Natural killer cell treated with Interleukin-12 subunit alpha and Interleukin-12 subunit beta and Interleukin-15 and Interleukin-18, amount 100 ng/mL, for 72 hours (primary cell): ENCODE data around the gene PLA2G4C. TPM values are rescaled to one million over a fixed set of nuclear protein-coding genes. Genes with fewer than 3 reads are reported as not detected.
A peak's percentile ranks its signal among the peaks of the same experiment; 100 is the strongest.
"Not testable (repeated sequence)": the region's sequence is repeated elsewhere in the genome, so short reads cannot be mapped to it uniquely, and the experiment has no call there.

Source experiments
- ATAC-seq, 2 donors: fragments of 150-1000 bp; cut with Tn5 transposase in 1 of 2; sonication (Bioruptor Pico), chemical (Tn5 transposase) in 1 of 2; 2 replicates each; pipeline ENCODE4 v1.10.0; 2021
- DNase-seq: peaks from one replicate; pipeline ENCODE4 v3.0.0; 2022; ENCODE audit warnings: low spot score
- H3K27ac Mint-ChIP-seq, 2 donors: 1 replicate in 1 of 2; 2 replicates in 1 of 2; pipeline ENCODE4 v1.8.0; 2022; ENCODE audit warnings: mixed read lengths in 2 of 2, mild to moderate bottlenecking in 1 of 2, moderate library complexity in 1 of 2
- H3K27me3 Mint-ChIP-seq, 2 donors: 1 replicate in 1 of 2; 2 replicates in 1 of 2; pipeline ENCODE4 v1.8.0; 2022; ENCODE audit warnings: mixed read lengths in 2 of 2
- H3K36me3 Mint-ChIP-seq: one replicate; pipeline ENCODE4 v1.8.0; 2022; ENCODE audit warnings: mixed read lengths
- H3K4me1 Mint-ChIP-seq, 2 donors: 1 replicate in 1 of 2; 2 replicates in 1 of 2; pipeline ENCODE4 v1.8.0; 2022; ENCODE audit warnings: low read depth in 2 of 2, mixed read lengths in 2 of 2, mild to moderate bottlenecking in 1 of 2
- H3K4me3 Mint-ChIP-seq: one replicate; pipeline ENCODE4 v1.8.0; 2022; ENCODE audit warnings: mixed read lengths
- H3K9me3 Mint-ChIP-seq: 2 replicates; pipeline ENCODE4 v1.8.0; 2022; ENCODE audit warnings: mixed read lengths
- total RNA-seq, 2 donors: library from RNA; stranded (reverse); gene quantifications; one replicate each; pipeline ENCODE4 v1.2.3, GENCODE V29; 2022

PLA2G4C gene
- total RNA-seq, 2 donors from 2014 or later: 8.2 to 17.2 TPM

DNA sequence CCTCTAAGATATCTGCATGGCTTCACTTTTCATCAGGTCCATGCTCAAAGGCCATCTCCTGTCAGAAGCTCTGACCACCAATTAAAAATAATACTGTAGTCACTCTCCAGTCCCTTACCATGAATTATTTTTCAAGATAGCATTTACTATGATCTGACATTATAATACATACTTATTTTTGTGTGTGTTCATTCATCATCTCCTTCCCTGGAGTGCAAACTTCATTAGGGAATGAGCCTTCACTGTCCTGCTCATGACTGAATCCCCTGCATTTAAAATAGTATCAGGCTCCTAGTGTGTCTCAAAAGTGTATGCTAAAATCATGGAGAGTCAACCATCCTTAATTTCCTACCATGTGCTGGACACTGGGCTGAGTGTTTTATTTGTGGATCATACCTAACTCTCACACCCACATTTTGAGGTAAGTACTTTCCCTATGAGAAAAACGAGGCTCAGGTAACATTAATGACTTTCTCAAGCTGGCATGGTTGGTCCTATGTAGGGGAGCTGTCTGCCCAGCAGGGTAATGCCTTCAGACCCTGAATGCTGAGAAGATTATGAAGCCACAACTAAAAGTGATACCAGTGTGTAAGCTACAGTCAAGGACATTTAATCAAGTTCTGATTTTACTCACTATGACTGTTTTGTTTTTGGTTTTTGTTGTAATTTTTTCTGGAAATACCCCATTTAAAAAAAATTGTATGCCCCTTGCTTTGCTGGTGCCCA is 16.3 kb downstream of the PLA2G4C start:
- Mint-ChIP-seq H3K9me3 (no peaks in the 10 kb centered on the region), H3K36me3 (peaks cover 21% of the 10 kb centered on the region), H3K4me1 (peaks cover 0 to 3% of the 10 kb centered on the region in 2 donors), H3K27ac (no peak overlapping the region), H3K4me3 (no peak overlapping the region), H3K27me3 (peaks cover 0 to 19% of the 10 kb centered on the region in 2 donors)
- peak in 1 of 2 donors; percentile 72 for ATAC-seq
- no peak for DNase-seq

DNA sequence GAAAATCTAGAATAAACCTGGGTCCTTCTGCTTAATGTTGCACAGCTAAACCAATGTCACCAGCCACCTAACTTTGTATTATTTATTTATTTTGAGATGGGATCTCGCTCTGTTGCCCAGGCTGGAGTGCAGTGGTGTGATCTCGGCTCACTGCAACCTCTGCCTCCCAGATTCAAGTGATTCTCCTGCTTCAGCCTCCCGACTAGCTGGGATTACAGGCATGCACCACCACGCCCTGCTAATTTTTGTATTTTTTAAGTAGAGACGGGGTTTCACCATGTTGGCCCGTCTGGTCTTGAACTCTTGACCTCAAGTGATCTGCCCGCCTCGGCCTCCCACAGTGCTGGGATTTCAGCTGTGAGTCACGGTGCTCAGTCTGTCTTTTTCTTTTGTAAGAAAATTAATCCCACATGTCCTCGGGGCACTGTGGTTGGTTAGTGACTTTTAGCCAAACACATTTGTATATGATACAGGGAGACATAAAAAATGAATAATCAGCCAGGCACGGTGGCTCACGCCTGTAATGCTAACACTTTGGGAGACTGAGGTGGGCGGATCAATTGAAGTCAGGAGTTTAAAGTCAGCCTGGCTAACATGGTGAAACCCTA is 19.4 kb downstream of the PLA2G4C start:
- H3K27ac Mint-ChIP-seq, DNase-seq, H3K4me1 Mint-ChIP-seq, H3K9me3 Mint-ChIP-seq, ATAC-seq, H3K4me3 Mint-ChIP-seq: not testable (repeated sequence)
- peaks cover 0 to 21% of the 10 kb centered on the region in 2 donors for H3K27me3 Mint-ChIP-seq
- peaks cover 15% of the 10 kb centered on the region for H3K36me3 Mint-ChIP-seq

DNA sequence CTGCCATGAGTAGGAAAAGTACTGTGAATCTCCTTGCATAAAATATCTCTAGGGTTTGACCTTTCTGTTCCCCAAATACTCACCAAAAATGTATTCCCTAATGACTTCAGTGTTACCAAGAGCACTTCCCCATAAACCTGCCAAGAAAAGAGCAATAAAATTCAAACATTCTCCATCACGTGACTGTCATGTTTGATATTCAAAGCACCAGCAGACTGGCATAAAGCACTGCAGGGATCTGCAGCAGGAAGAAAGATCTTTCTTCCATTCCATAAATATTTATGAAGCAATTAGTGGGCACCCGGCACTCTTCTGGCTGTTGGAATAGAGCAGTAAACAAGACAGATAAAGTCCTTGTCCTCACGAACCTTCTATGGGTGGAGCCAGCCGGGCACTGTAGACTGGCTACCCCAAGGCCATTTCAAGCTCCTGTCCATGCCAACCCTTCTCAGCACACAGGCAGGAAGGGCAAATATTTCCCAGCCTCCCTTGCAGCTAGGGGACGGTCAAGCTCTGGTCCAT is 20.3 kb downstream of the PLA2G4C start:
- no peak overlapping the region for H3K27ac Mint-ChIP-seq
- peaks cover 0 to 3% of the 10 kb centered on the region in 2 donors for H3K4me1 Mint-ChIP-seq
- ATAC-seq (no peak), DNase-seq (no peak)
- H3K4me3 Mint-ChIP-seq: no peak overlapping the region
- H3K36me3 Mint-ChIP-seq: peaks cover 15% of the 10 kb centered on the region
- peaks cover 0 to 14% of the 10 kb centered on the region in 2 donors for H3K27me3 Mint-ChIP-seq
- H3K9me3 Mint-ChIP-seq: no peaks in the 10 kb centered on the region

DNA sequence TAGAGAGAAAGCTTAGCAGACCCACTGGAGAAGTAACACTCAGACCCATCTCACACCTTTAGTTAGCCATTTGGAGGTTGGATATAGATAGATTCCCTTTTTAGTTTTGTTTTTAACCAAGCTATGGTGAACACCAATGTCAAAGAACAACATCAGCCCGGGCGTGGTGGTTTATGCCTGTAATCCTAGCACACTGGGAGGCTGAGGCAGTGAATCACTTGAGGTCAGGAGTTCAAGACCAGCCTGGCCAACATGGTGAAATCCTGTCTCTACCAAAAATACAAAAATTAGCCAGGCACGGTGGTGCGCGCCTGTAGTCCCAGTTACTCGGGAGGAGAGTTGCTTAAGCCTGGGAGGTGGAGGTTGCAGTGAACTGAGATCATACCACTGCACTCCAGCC is 21.6 kb downstream of the PLA2G4C start:
- peaks cover 0 to 16% of the 10 kb centered on the region in 2 donors for H3K27me3 Mint-ChIP-seq
- H3K4me3 Mint-ChIP-seq, H3K4me1 Mint-ChIP-seq, H3K27ac Mint-ChIP-seq, H3K9me3 Mint-ChIP-seq, ATAC-seq, DNase-seq, H3K36me3 Mint-ChIP-seq: not testable (repeated sequence)

DNA sequence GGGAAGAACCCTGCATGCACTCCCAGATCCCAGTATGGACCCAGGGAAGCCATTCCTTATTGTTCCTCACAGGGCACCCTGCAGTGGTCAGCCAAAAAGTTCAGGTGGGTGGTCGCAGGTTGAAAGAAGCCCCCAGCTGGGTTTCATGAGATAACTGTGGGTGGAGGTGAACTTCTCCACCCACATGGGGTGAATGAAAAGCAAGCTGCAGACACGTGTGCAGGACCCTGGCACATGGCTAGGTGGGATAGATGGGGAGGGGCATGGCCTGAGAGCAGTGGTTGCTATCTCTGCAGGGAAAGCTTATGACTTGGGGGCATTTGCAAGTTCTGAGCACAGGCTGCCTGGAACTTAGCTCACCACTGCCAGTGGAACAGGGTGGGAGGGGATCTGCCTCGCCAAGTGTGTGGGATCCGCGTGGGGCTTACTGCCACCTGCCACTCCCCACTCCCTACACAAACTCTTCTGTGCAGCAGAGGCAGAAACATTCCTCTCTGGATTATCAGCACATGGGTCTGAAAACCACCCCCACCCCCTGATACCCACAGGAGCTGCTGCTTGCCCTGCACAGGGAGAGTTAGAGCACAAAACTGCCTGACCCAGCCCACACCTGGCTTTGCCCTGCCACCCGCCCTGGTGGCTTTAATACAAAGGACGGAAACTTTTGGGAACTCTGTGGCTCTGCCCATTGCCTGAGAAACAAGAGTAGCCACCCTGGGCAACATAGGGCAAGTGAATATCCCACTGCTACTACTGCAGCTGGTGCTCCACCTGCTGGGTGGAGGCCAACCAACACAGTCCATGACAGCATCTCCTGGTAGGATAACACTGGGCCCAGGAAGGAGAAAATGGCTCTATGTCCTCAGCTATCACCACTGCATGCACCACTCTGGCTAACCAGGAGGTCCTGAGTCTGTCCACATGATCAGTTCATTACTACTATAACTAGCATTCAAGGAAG is 24.4 kb downstream of the PLA2G4C start:
- Mint-ChIP-seq H3K9me3 (no peaks in the 10 kb centered on the region), H3K4me1 (no peaks in the 10 kb centered on the region), H3K27me3 (peaks cover 0 to 11% of the 10 kb centered on the region in 2 donors), H3K27ac (no peak overlapping the region), H3K36me3 (no peaks in the 10 kb centered on the region), H3K4me3 (no peak overlapping the region)
- ATAC-seq (no peak), DNase-seq (no peak)

DNA sequence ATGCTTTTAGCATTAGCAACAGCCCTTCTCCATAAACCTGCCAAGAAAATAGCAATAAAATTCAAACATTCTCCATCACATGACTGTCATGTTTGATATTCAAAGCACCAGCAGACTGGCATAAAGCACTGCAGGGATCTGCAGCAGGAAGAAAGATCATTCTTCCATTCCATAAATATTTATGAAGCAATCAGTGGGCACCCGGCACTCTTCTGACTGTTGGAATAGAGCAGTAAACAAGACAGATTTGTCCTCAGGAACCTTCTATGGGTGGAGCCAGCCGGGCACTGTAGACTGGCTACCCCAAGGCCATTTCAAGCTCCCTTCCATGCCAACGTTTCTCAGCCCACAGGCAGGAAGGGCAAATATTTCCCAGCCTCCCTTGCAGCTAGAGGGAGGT is 25.5 kb downstream of the PLA2G4C start:
- Mint-ChIP-seq H3K27ac (no peak overlapping the region), H3K9me3 (no peaks in the 10 kb centered on the region), H3K36me3 (no peaks in the 10 kb centered on the region), H3K27me3 (peaks cover 0 to 8% of the 10 kb centered on the region in 2 donors), H3K4me3 (no peak overlapping the region), H3K4me1 (no peaks in the 10 kb centered on the region)
- ATAC-seq (no peak), DNase-seq (no peak)

DNA sequence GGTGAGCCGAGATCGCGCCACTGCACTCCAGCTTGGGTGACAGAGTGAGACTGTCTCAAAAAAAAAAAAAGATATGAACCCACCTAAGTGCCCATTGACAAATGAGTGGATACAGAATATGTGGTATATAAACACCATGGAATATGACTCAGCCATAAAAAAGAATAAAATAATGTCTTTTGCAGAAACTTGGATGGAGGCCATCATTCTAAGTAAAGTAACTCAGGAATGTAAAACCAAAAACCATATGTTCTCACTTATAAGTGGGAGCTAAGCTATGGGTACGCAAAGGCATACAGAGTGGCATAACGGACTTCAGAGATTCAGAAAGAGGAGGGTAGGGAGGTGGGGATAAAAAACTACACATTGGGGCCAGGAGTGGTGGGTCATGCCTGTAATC is 29.5 kb downstream of the PLA2G4C start:
- no peak overlapping the region for H3K4me3 Mint-ChIP-seq
- H3K27ac Mint-ChIP-seq: no peak overlapping the region
- no peak for ATAC-seq
- H3K4me1 Mint-ChIP-seq: no peaks in the 10 kb centered on the region
- peaks cover 5 to 9% of the 10 kb centered on the region in 2 donors for H3K27me3 Mint-ChIP-seq
- no peaks in the 10 kb centered on the region for H3K9me3 Mint-ChIP-seq
- no peaks in the 10 kb centered on the region for H3K36me3 Mint-ChIP-seq
- no peak for DNase-seq

DNA sequence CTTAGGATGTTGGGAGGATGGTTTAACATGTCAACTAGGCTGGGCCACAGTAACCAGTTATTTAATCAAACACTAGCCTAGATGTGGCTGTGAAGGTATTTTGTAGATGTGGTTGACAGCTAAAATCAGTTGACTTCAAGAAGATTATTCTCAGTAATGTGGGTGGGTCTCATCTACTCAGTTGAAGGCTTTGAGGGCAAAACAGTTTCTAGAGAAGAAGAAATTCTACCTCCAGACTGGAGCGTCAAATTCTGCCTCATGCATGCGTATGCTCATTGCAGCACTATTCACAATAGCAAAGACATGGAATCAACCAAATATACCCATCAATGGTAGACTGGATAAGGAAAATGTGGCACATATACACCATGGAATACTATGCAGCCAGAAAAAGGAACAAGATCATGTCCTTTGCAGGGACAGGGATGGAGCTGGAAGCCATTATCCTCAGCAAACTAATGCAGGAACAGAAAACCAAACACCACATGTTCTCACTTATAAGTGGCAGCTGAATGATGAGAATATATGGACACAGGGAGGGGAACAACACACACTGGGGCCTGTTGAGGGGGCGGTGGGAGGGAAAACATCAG is 40.3 kb downstream of the PLA2G4C start:
- H3K27me3 Mint-ChIP-seq, ATAC-seq, H3K4me3 Mint-ChIP-seq, H3K9me3 Mint-ChIP-seq, H3K4me1 Mint-ChIP-seq, H3K36me3 Mint-ChIP-seq, H3K27ac Mint-ChIP-seq, DNase-seq: not testable (repeated sequence)

DNA sequence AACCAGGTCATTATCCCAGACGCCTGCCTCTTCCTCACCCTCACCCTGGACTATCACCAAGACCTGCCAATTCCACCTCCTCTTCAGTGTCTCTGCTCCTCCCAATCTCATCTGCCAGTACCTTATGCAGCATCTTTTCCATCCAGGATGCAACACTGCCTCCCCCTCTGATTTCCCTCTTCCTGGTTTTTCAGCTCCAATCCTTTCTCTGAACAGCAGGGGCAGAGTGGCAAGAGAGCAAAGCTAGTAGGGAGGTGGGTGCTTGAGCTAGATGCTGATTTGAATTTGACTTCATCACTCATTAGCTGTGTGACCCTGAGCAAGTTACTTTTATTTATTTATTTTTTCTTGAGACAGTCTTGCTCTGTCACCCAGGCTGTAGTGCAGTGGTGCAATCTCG is 41.2 kb downstream of the PLA2G4C start:
- Mint-ChIP-seq H3K27ac (no peak overlapping the region), H3K4me3 (no peak overlapping the region), H3K36me3 (no peaks in the 10 kb centered on the region), H3K9me3 (no peaks in the 10 kb centered on the region), H3K4me1 (no peaks in the 10 kb centered on the region), H3K27me3 (peaks cover 0 to 7% of the 10 kb centered on the region in 2 donors)
- DNase-seq (no peak), ATAC-seq (no peak)

DNA sequence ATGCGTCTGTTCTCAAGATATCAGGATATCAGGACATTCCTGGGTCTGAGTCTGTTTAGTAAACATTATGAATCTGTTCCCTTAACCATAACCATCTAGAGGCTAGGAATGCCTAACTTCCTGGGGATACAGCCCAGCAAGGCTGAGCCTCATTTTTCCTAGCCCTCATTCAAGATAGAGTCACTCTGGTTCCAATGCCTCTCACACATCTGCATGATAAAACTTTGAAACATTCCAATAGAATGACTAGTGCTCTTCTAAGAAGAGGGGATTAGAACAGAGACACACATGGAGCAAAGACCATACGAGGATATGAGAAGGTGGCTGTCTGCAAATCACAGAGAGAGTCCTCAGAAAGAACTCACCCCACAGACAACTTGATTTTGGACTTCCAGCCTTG is 46.1 kb downstream of the PLA2G4C start:
- no peak for DNase-seq
- Mint-ChIP-seq H3K4me3 (no peak overlapping the region), H3K27me3 (peaks cover 0 to 17% of the 10 kb centered on the region in 2 donors), H3K4me1 (no peaks in the 10 kb centered on the region), H3K36me3 (no peaks in the 10 kb centered on the region), H3K9me3 (no peaks in the 10 kb centered on the region), H3K27ac (no peak overlapping the region)
- ATAC-seq: no peak

DNA sequence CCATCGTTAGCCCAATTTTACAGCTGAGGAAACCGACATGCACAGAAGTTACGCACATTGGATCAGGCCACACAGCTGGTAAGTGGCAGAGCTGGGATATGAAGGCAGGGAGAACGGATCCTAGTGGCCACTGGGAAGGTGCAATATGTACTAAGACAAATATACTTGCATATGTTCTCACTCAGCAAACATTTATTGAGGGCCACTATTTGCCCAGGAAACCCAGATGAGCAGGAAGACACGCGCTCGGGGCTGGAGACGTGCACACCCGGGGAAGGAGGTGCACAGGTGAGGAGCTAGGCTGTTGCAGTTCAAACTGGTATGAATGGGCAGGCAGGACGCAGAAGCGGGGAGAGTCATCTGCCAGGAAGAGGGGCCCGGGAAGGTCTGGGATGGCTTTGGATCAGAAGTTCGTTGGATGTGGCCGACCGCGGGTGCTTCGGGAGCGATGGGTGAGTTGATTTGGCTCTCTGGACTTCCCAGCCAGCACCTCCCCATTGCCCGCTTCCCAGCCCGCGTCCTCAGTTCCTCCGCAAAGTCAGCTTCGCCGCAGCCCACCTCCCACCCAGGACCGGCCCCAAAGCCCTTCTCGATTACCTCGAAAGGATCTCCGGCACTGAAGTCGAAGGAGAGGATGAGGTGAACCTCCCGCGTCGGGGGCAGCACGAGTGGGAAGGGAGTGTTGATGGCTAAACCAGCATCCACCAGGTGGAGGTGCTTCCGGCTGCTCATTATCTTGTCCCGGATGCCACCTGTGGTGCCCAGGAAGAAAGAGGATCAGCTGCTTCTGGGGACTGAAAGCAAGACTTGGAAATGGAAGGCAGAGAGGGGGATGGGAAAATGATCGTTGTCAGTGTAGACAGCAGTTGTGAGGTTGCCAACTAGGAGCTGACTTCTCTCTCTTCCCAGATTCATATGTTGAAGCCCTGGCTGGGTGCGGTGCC is 48.9 kb downstream of the PLA2G4C start:
- H3K4me1 Mint-ChIP-seq: no peaks in the 10 kb centered on the region

DNA sequence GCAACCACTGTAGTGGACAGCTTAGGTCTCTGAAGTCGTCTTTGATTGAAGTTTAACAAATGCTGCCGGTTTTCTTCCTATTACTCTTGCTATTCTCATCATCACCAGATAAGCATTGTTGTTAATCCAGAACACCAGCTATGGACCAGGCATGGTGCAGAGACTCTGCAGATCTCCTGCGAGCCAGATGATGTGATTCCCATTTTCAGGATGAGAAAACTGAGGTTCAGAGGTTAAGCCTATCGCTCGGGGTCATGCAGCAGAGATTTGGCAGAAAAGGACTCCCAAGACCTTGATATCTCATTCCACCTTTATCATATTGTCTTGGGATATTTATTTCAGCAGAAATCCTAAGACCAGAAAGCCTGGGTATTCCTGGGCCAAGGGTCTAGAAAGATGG is 50.2 kb downstream of the PLA2G4C start:
- Mint-ChIP-seq H3K4me3 (no peak overlapping the region), H3K4me1 (no peaks in the 10 kb centered on the region), H3K27ac (no peak overlapping the region), H3K27me3 (peaks cover 0 to 19% of the 10 kb centered on the region in 2 donors), H3K36me3 (no peaks in the 10 kb centered on the region), H3K9me3 (no peaks in the 10 kb centered on the region)
- ATAC-seq (no peak), DNase-seq (no peak)

More for the DNA sequence above, 48.9 kb downstream of the PLA2G4C start:
- DNase-seq (no peak), ATAC-seq (no peak)
- Mint-ChIP-seq H3K27ac (no peak overlapping the region), H3K9me3 (no peaks in the 10 kb centered on the region), H3K27me3 (peaks cover 0 to 19% of the 10 kb centered on the region in 2 donors), H3K4me3 (no peak overlapping the region), H3K36me3 (no peaks in the 10 kb centered on the region)
